Measurements from ENCODE around the gene RPS24.

DNA sequence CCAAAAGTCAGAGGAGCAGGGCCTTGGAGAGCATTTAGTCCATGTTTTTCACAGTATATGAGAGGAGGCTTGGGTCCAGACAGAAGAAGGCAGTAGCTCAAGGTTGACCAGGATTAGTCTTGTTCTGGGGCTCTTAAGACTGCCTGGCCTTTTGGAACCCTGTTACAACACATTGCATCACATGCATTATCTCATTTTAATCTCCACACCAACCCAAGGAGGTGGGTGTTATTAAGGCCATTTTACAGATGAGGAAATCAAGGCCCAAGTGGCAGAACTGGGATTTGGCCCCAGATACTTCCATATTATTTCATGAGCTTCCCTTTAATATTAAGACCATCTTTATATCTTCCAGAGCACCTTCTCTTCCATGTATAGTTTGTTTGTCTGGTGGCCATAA lies 38.8 kb downstream of the RPS24 start:
- no peak for TF ChIP-seq CTCF (optimal IDR thresholded peaks at IDR 0.05 in 1 of 3, IDR thresholded peaks at IDR 0.05 in 1 of 3, conservative IDR thresholded peaks at IDR 0.05 in 1 of 3; ENCODE audit: extremely low read depth in 1 of 3, insufficient read depth in 2 of 3, low read length in 3 of 3)
- no peak for TF ChIP-seq EZH2 (IDR thresholded peaks at IDR 0.05; ENCODE audit: low read length)

All from keratinocyte (primary cell).